HG03280 (cell line): ENCODE results near the gene OTOA.
"Not testable (repeated sequence)": the region's sequence is repeated elsewhere in the genome, so short reads cannot be mapped to it uniquely, and the experiment has no call there.

Experiments used
- ATAC-seq: cut with Tn5 transposase; IDR thresholded peaks from one replicate; pipeline ENCODE4 v1.9.1; 2021; ENCODE audit warnings: mild to moderate bottlenecking, moderate library complexity; ENCODE audit not compliant: unreplicated experiment

OTOA gene

GRCh38 chr16:21663889-21664647 lies at the start of gene OTOA:
TSS of gene OTOA (plus strand) at chr16:21663968. CDS start at chr16:21678515, 14,547 bp downstream.
- no peak for ATAC-seq

- ATAC-seq, result no peak
Observed at GRCh38 chr16:21614896-21615295, 48.9 kb upstream of the OTOA start.

- no peak for ATAC-seq
Observed at GRCh38 chr16:21617607-21618006, 46.2 kb upstream of the OTOA start.

- ATAC-seq, result no peak
Observed at GRCh38 chr16:21618281-21618680, 45.5 kb upstream of the OTOA start.

- no peak for ATAC-seq
Observed at GRCh38 chr16:21619765-21620425, 43.9 kb upstream of the OTOA start.

GRCh38 chr16:21620592-21620991 lies 43.2 kb upstream of the OTOA start:
- no peak for ATAC-seq

GRCh38 chr16:21622545-21622944 lies 41.2 kb upstream of the OTOA start:
- no peak for ATAC-seq

GRCh38 chr16:21625026-21625425 lies 38.7 kb upstream of the OTOA start:
- ATAC-seq, result no peak

GRCh38 chr16:21626659-21627277 lies 37.0 kb upstream of the OTOA start:
- no peak for ATAC-seq

- no peak for ATAC-seq
Observed at GRCh38 chr16:21628121-21628726, 35.5 kb upstream of the OTOA start.

GRCh38 chr16:21628772-21629171 lies 35.0 kb upstream of the OTOA start:
- ATAC-seq, result no peak

GRCh38 chr16:21629616-21630539 lies 33.9 kb upstream of the OTOA start:
- not testable (repeated sequence) for ATAC-seq

- not testable (repeated sequence) for ATAC-seq
Observed at GRCh38 chr16:21630866-21631265, 32.9 kb upstream of the OTOA start.

GRCh38 chr16:21631376-21631775 lies 32.4 kb upstream of the OTOA start:
- ATAC-seq, result not testable (repeated sequence)

GRCh38 chr16:21631951-21632575 lies 31.7 kb upstream of the OTOA start:
- not testable (repeated sequence) for ATAC-seq

- no peak for ATAC-seq
Observed at GRCh38 chr16:21634216-21634615, 29.6 kb upstream of the OTOA start.

GRCh38 chr16:21635694-21636093 lies 28.1 kb upstream of the OTOA start:
- not testable (repeated sequence) for ATAC-seq

GRCh38 chr16:21637032-21637968 lies 26.5 kb upstream of the OTOA start:
- ATAC-seq, result no peak

- ATAC-seq, result no peak
Observed at GRCh38 chr16:21638573-21638975, 25.2 kb upstream of the OTOA start.
